GM23248 (cell line): Measurements from ENCODE around the gene NINJ1.

Experiments
- EZH2 ChIP-seq: fragments of 200-600 bp; sonication (generic); IDR thresholded peaks from 2 replicates; pipeline ENCODE4 v1.6.1; 2018; ENCODE audit warnings: antibody characterized with exemption, mild to moderate bottlenecking; ENCODE audit not compliant: insufficient read depth, poor library complexity, severe bottlenecking
- EZH2phosphoT487 ChIP-seq: fragments of 200-600 bp; sonication (generic); IDR thresholded peaks from 2 replicates; pipeline ENCODE4 v1.6.1; 2018; ENCODE audit warnings: antibody characterized with exemption, moderate library complexity, mild to moderate bottlenecking, low read depth; ENCODE audit not compliant: insufficient read depth

- TF ChIP-seq EZH2 (no peak), EZH2phosphoT487 (no peak)
Measured at GRCh38 chr9:93093127-93093876, 40.7 kb downstream of the NINJ1 start.
